ENCODE results near the gene KRTCAP2.

Gene KRTCAP2

GRCh38 chr1:155136748-155137147, 36.4 kb downstream of the KRTCAP2 start:
- TF ChIP-seq, protein P1, sequence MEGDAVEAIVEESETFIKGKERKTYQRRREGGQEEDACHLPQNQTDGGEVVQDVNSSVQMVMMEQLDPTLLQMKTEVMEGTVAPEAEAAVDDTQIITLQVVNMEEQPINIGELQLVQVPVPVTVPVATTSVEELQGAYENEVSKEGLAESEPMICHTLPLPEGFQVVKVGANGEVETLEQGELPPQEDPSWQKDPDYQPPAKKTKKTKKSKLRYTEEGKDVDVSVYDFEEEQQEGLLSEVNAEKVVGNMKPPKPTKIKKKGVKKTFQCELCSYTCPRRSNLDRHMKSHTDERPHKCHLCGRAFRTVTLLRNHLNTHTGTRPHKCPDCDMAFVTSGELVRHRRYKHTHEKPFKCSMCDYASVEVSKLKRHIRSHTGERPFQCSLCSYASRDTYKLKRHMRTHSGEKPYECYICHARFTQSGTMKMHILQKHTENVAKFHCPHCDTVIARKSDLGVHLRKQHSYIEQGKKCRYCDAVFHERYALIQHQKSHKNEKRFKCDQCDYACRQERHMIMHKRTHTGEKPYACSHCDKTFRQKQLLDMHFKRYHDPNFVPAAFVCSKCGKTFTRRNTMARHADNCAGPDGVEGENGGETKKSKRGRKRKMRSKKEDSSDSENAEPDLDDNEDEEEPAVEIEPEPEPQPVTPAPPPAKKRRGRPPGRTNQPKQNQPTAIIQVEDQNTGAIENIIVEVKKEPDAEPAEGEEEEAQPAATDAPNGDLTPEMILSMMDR (conservative IDR thresholded peaks at IDR 0.05; ENCODE audit: low read depth, low read length): no peak
- peak overlapping the region; percentile 37 for H3K4me3 ChIP-seq (ENCODE audit: low read length)
- no peak for DNase-seq (ENCODE audit: low read depth)

GRCh38 chr1:155135415-155136028, 37.6 kb downstream of the KRTCAP2 start, which contains the start of gene SLC50A1:
Gene SLC50A1 (plus strand): TSS chr1:155135852. CDS start chr1:155135912, 60 bp downstream.
- peak within 1 kb of the TSS; percentile 85 for H3K4me3 ChIP-seq (ENCODE audit: low read length)
- TF ChIP-seq, protein P1 (conservative IDR thresholded peaks at IDR 0.05; ENCODE audit: low read depth, low read length): no peak
- DNase-seq (ENCODE audit: low read depth): peak; percentile 77

DNA sequence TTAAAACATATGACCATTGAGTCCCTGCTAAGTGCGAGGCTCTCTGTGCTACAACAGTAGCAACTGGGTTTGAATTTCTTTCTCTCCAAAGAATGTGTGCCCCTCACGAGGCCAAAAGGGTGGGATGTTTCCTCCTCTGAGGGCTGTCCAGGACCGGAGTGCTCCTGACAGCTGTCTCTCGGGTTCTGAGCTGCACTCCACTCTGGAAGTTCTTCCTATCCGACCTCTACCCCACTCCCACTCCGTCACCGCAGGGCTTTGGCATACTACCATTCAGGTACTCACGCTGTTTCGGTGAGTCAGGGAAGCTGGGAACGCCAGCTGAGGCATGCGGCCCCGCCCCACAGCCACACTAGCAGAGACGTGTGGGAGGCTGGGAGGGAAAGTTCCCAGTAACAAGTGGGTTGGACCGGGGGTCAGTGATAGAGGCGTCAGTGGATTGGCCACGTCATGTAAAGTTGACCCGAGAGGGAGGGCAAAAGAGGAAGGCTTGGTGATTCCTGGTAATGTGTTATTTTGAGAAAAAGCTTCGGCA, 38.2 kb downstream of the KRTCAP2 start:
- TF ChIP-seq, protein P1 (conservative IDR thresholded peaks at IDR 0.05; ENCODE audit: low read depth, low read length): no peak
- H3K4me3 ChIP-seq (ENCODE audit: low read length): peak overlapping the region; percentile 85
- peak; percentile 91 for DNase-seq (ENCODE audit: low read depth)

- TF ChIP-seq, protein P1 (conservative IDR thresholded peaks at IDR 0.05; ENCODE audit: low read depth, low read length): no peak
- H3K4me3 ChIP-seq (ENCODE audit: low read length): no peak overlapping the region
- DNase-seq (ENCODE audit: low read depth): no peak
Measured at GRCh38 chr1:155134322-155134721, 38.8 kb downstream of the KRTCAP2 start.

DNA sequence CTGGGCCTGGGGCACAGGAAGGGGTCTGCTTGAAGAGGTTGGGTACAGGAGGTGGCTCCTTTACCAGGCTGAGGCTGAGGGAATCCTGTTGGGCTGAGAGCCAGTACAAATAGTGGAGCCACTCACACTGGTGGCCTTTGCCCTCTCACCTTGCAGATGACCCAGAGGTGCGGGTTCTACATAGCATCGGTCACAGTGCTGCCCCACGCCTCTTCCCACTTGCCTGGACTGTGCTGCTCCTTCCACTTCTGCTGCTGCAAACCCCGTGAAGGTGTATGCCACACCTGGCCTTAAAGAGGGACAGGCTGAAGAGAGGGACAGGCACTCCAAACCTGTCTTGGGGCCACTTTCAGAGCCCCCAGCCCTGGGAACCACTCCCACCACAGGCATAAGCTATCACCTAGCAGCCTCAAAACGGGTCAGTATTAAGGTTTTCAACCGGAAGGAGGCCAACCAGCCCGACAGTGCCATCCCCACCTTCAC, 39.3 kb downstream of the KRTCAP2 start:
- TF ChIP-seq, protein P1 (conservative IDR thresholded peaks at IDR 0.05; ENCODE audit: low read depth, low read length): no peak

DNA sequence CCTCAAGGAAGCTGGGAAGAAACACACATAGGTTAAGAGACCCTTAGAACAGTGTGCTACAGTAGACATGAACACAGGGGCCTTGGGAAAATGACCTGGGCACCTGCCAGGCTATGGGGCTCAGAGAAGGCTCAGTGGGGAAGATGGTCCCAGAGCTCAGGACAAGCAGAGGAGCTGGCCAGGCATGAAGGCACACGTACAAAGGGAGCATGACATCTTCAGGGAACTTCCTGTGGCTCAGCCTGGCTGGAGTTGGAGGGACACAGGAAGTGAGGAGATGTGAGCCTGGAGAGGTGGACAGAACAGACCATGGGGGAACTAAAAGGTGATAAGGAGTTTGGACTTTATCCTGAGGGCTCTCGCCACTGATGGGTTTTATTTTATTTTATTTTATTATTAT, 41.2 kb downstream of the KRTCAP2 start:
- DNase-seq (ENCODE audit: low read depth): no peak
- TF ChIP-seq, protein P1 (conservative IDR thresholded peaks at IDR 0.05; ENCODE audit: low read depth, low read length): no peak
- no peak overlapping the region for H3K4me3 ChIP-seq (ENCODE audit: low read length)

More for the DNA sequence above, 39.3 kb downstream of the KRTCAP2 start:
- DNase-seq (ENCODE audit: low read depth): no peak
- H3K4me3 ChIP-seq (ENCODE audit: low read length): no peak overlapping the region

DNA sequence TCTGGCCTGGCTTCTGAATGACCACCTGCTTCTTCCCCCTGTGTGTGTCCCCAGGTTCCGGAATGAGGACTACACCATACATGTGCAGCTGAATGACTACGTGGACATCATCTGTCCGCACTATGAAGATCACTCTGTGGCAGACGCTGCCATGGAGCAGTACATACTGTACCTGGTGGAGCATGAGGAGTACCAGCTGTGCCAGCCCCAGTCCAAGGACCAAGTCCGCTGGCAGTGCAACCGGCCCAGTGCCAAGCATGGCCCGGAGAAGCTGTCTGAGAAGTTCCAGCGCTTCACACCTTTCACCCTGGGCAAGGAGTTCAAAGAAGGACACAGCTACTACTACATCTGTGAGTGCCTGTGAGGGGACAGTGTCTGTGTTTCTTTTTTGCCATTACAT, 41.8 kb downstream of the KRTCAP2 start:
- no peak overlapping the region for H3K4me3 ChIP-seq (ENCODE audit: low read length)
- TF ChIP-seq, protein P1 (conservative IDR thresholded peaks at IDR 0.05; ENCODE audit: low read depth, low read length): no peak
- DNase-seq (ENCODE audit: low read depth): no peak

Measured in retinal pigment epithelial cell (primary cell).